ENCODE results near the gene ZFP91.

Gene ZFP91

GRCh38 chr11:58597486-58598144 lies 18.8 kb downstream of the ZFP91 start:
- no peak overlapping the region for H3K4me3 ChIP-seq (ENCODE audit: low read depth, low read length)
- TF ChIP-seq CTCF (IDR thresholded peaks at IDR 0.05; ENCODE audit: insufficient read depth, low read depth, low read length, missing control alignments), result no peak
- no peak for DNase-seq (ENCODE audit: low read depth)

- no peak overlapping the region for H3K4me3 ChIP-seq (ENCODE audit: low read depth, low read length)
- no peak for DNase-seq (ENCODE audit: low read depth)
- TF ChIP-seq CTCF (IDR thresholded peaks at IDR 0.05; ENCODE audit: insufficient read depth, low read depth, low read length, missing control alignments), result no peak
These were observed 21.6 kb downstream of the ZFP91 start for GRCh38 chr11:58600510-58600909.

- H3K4me3 ChIP-seq (ENCODE audit: low read depth, low read length), result no peak overlapping the region
- no peak for DNase-seq (ENCODE audit: low read depth)
- no peak for TF ChIP-seq CTCF (IDR thresholded peaks at IDR 0.05; ENCODE audit: insufficient read depth, low read depth, low read length, missing control alignments)
These were observed 28.3 kb downstream of the ZFP91 start for GRCh38 chr11:58606930-58607714.

GRCh38 chr11:58608331-58608730 lies 29.5 kb downstream of the ZFP91 start:
- no peak for TF ChIP-seq CTCF (IDR thresholded peaks at IDR 0.05; ENCODE audit: insufficient read depth, low read depth, low read length, missing control alignments)
- H3K4me3 ChIP-seq (ENCODE audit: low read depth, low read length), result no peak overlapping the region
- DNase-seq (ENCODE audit: low read depth), result no peak

- no peak for TF ChIP-seq CTCF (IDR thresholded peaks at IDR 0.05; ENCODE audit: insufficient read depth, low read depth, low read length, missing control alignments)
- no peak overlapping the region for H3K4me3 ChIP-seq (ENCODE audit: low read depth, low read length)
- no peak for DNase-seq (ENCODE audit: low read depth)
These were observed 30.9 kb downstream of the ZFP91 start for GRCh38 chr11:58609723-58610122.

- H3K4me3 ChIP-seq (ENCODE audit: low read depth, low read length), result no peak overlapping the region
- no peak for DNase-seq (ENCODE audit: low read depth)
- TF ChIP-seq CTCF (IDR thresholded peaks at IDR 0.05; ENCODE audit: insufficient read depth, low read depth, low read length, missing control alignments), result no peak
These were observed 34.4 kb downstream of the ZFP91 start for GRCh38 chr11:58613228-58613627.
